Adipose tissue (tissue), 3 donors: ENCODE results near the gene SAMD11. TPM values are rescaled to one million over a fixed set of nuclear protein-coding genes. Genes with fewer than 3 reads are reported as not detected.

Experiments used
- H3K27ac ChIP-seq: one replicate; pipeline ENCODE4 v1.5.1; 2013; ENCODE audit warnings: low read depth, low read length
- WGBS, 3 donors: extraction: QIAGEN DNeasy Blood & Tissue Kit; methylation state at CpG; one replicate each; pipeline ENCODE4 v1.1.7; 2013; 5-methylcytosine and 5-hydroxymethylcytosine counted together
- polyA plus RNA-seq, 3 donors: library from polyadenylated mRNA; stranded (reverse); fragments of 200-250 nt; gene quantifications; one replicate each; pipeline ENCODE4 v1.2.3, GENCODE V29; 2013
- donor health status: healthy with polysubstance abuse.
- donor health status: Bipolar disorder and iron deficiency.
- donor health status: healthy.

Gene SAMD11
- polyA plus RNA-seq, 3 donors, result 1.00 to 7.9 (median 1.2) TPM

GRCh38 chr1:927748-928147, 4.0 kb downstream of the SAMD11 start:
- 39 to 68% (median 56%) methylated on average over 10 of the region's 10 CpGs for WGBS, 3 donors
- no peak overlapping the region for H3K27ac ChIP-seq

GRCh38 chr1:928825-929661, 5.3 kb downstream of the SAMD11 start:
- no peak overlapping the region for H3K27ac ChIP-seq
- 47 to 83% (median 78%) methylated on average over 40 of the region's 40 CpGs for WGBS, 3 donors

- 87 to 90% (median 90%) methylated on average over 38 to 40 of the region's 40 CpGs for WGBS, 3 donors
- H3K27ac ChIP-seq, result no peak overlapping the region
These were observed 6.2 kb downstream of the SAMD11 start for GRCh38 chr1:929712-930632.

GRCh38 chr1:930633-931138, 7.0 kb downstream of the SAMD11 start:
- no peak overlapping the region for H3K27ac ChIP-seq
- 72 to 79% (median 79%) methylated on average over 11 to 18 of the region's 18 CpGs for WGBS, 3 donors

- 52 to 54% (median 54%) methylated on average over 15 of the region's 15 CpGs for WGBS, 3 donors
- H3K27ac ChIP-seq, result no peak overlapping the region
These were observed 7.9 kb downstream of the SAMD11 start for GRCh38 chr1:931380-932172.

GRCh38 chr1:932173-932510, 8.4 kb downstream of the SAMD11 start:
- 56 to 78% (median 77%) methylated on average over 16 of the region's 16 CpGs for WGBS, 3 donors
- H3K27ac ChIP-seq, result no peak overlapping the region

- WGBS, 3 donors, result 44 to 80% (median 77%) methylated on average over 20 to 25 of the region's 25 CpGs
- H3K27ac ChIP-seq, result no peak overlapping the region
These were observed 9.3 kb downstream of the SAMD11 start for GRCh38 chr1:932776-933602.

GRCh38 chr1:933603-933940, 9.8 kb downstream of the SAMD11 start:
- 21 to 42% (median 41%) methylated on average over 10 of the region's 10 CpGs for WGBS, 3 donors
- no peak overlapping the region for H3K27ac ChIP-seq

GRCh38 chr1:934991-935750, 11.4 kb downstream of the SAMD11 start:
- 9 to 24% (median 23%) methylated on average over 33 to 37 of the region's 37 CpGs for WGBS, 3 donors
- H3K27ac ChIP-seq, result no peak overlapping the region

GRCh38 chr1:935751-936231, 12.1 kb downstream of the SAMD11 start:
- no peak overlapping the region for H3K27ac ChIP-seq
- WGBS, 3 donors, result 7 to 36% (median 24%) methylated on average over 29 to 30 of the region's 30 CpGs

- H3K27ac ChIP-seq, result no peak overlapping the region
- WGBS, 3 donors, result 56 to 84% (median 82%) methylated on average over 42 to 45 of the region's 45 CpGs
These were observed 12.9 kb downstream of the SAMD11 start for GRCh38 chr1:936348-937264.

GRCh38 chr1:937521-937920, 13.8 kb downstream of the SAMD11 start:
- H3K27ac ChIP-seq, result no peak overlapping the region
- WGBS, 3 donors, result 53 to 92% (median 91%) methylated on average over 16 of the region's 16 CpGs

GRCh38 chr1:938088-938683, 14.5 kb downstream of the SAMD11 start:
- no peak overlapping the region for H3K27ac ChIP-seq
- 55 to 75% (median 71%) methylated on average over 15 of the region's 15 CpGs for WGBS, 3 donors

GRCh38 chr1:938711-939489, 15.2 kb downstream of the SAMD11 start:
- 59 to 79% (median 78%) methylated on average over 30 of the region's 30 CpGs for WGBS, 3 donors
- no peak overlapping the region for H3K27ac ChIP-seq
